MM.1S (cell line): Measurements from ENCODE around the gene MUC13.
A peak's percentile ranks its signal among the peaks of the same experiment; 100 is the strongest.

ENCODE experiments used
- DNase-seq: peaks from one replicate; pipeline ENCODE4 v3.0.0-alpha.2; 2015
- H2AFZ ChIP-seq: fragments of 300-600 bp; sonication (generic); 2 replicates; pipeline ENCODE4 v1.6.0; 2016; ENCODE audit warnings: antibody characterized with exemption, low read length
- H3F3A ChIP-seq: fragments of 300-600 bp; sonication (generic); 2 replicates; pipeline ENCODE4 v1.6.1; 2016; ENCODE audit warnings: mild to moderate bottlenecking, antibody characterized with exemption, low read length, moderate library complexity, mixed read lengths; ENCODE audit not compliant: insufficient read depth
- H3K27ac ChIP-seq: fragments of 300-600 bp; sonication (generic); 2 replicates; pipeline ENCODE4 v1.5.1; 2016; ENCODE audit warnings: mild to moderate bottlenecking, low read length
- H3K27me3 ChIP-seq: fragments of 300-600 bp; sonication (generic); replicated peaks from 2 replicates; pipeline ENCODE4 v1.6.0; 2016; ENCODE audit warnings: low read length; ENCODE audit not compliant: insufficient read depth
- H3K36me3 ChIP-seq: fragments of 300-600 bp; sonication (generic); replicated peaks from 2 replicates; pipeline ENCODE4 v1.6.1; 2016; ENCODE audit warnings: mild to moderate bottlenecking, low read length, mixed read lengths; ENCODE audit not compliant: insufficient read depth
- H3K4me1 ChIP-seq: fragments of 300-600 bp; sonication (generic); 2 replicates; pipeline ENCODE4 v1.6.1; 2016; ENCODE audit warnings: low read length, mixed read lengths
- H3K4me2 ChIP-seq: fragments of 300-600 bp; sonication (generic); 2 replicates; pipeline ENCODE4 v1.6.0; 2016; ENCODE audit warnings: low read depth, low read length
- H3K4me3 ChIP-seq: fragments of 300-600 bp; sonication (generic); 2 replicates; pipeline ENCODE4 v1.5.1; 2016; ENCODE audit warnings: low read length, mixed read lengths
- H3K79me2 ChIP-seq: fragments of 300-600 bp; sonication (generic); 2 replicates; pipeline ENCODE4 v1.6.1; 2016; ENCODE audit warnings: mixed run types, low read length, mixed read lengths
- H3K9ac ChIP-seq: fragments of 300-600 bp; sonication (generic); 2 replicates; pipeline ENCODE4 v1.6.1; 2016; ENCODE audit warnings: low read length, mixed read lengths
- H3K9me2 ChIP-seq: fragments of 300-600 bp; sonication (generic); replicated peaks from 2 replicates; pipeline ENCODE4 v1.6.1; 2016; ENCODE audit warnings: mild to moderate bottlenecking, low read length, mixed read lengths; ENCODE audit not compliant: insufficient read depth
- H3K9me3 ChIP-seq: fragments of 300-600 bp; sonication (generic); replicated peaks from 2 replicates; pipeline ENCODE4 v1.6.1; 2016; ENCODE audit warnings: mild to moderate bottlenecking, low read length, mixed read lengths; ENCODE audit not compliant: insufficient read depth
- H4K20me1 ChIP-seq: fragments of 300-600 bp; sonication (generic); 2 replicates; pipeline ENCODE4 v1.6.1; 2016; ENCODE audit warnings: mild to moderate bottlenecking, low read length, moderate library complexity, mixed read lengths; ENCODE audit not compliant: insufficient read depth
- CTCF ChIP-seq: fragments of 300-600 bp; sonication (generic); IDR thresholded peaks from 2 replicates; pipeline ENCODE4 v1.5.1; 2016; ENCODE audit warnings: antibody characterized with exemption, low read length, mixed read lengths
- EZH2 ChIP-seq: fragments of 300-600 bp; sonication (generic); optimal IDR thresholded peaks from 2 replicates; pipeline ENCODE3; 2017; ENCODE audit warnings: low read depth, mild to moderate bottlenecking, antibody characterized with exemption, low read length, mixed read lengths
- EZH2phosphoT487 ChIP-seq: fragments of 300-600 bp; sonication (generic); IDR thresholded peaks from 2 replicates; pipeline ENCODE4 v1.6.1; 2018; ENCODE audit warnings: antibody characterized with exemption, low read length

Gene MUC13

GRCh38 chr3:124973290-124973689 is 38.7 kb upstream of the MUC13 start:
- H3K4me3 ChIP-seq = no peak overlapping the region
- no peaks in the 10 kb centered on the region for H4K20me1 ChIP-seq
- H3K27ac ChIP-seq = no peak overlapping the region
- TF ChIP-seq CTCF (no peak), EZH2 (no peak), EZH2phosphoT487 (no peak)
- no peaks in the 10 kb centered on the region for H3K36me3 ChIP-seq
- DNase-seq = peak; percentile 76
- no peaks in the 10 kb centered on the region for H3K9me2 ChIP-seq
- H3K9ac ChIP-seq = no peak overlapping the region
- H3K79me2 ChIP-seq = no peaks in the 10 kb centered on the region
- no peaks in the 10 kb centered on the region for H3K27me3 ChIP-seq
- H2AFZ ChIP-seq = no peak overlapping the region
- peaks cover 8% of the 10 kb centered on the region for H3K4me1 ChIP-seq
- H3F3A ChIP-seq = no peaks in the 10 kb centered on the region
- peak overlapping the region; percentile 17; the same call in 1 of the 2 replicates for H3K4me2 ChIP-seq
- no peaks in the 10 kb centered on the region for H3K9me3 ChIP-seq

- no peaks in the 10 kb centered on the region for H3K9me2 ChIP-seq
- TF ChIP-seq EZH2 (no peak), CTCF (no peak), EZH2phosphoT487 (no peak)
- DNase-seq = no peak
- peaks cover 8% of the 10 kb centered on the region for H3K4me1 ChIP-seq
- no peaks in the 10 kb centered on the region for H3K9me3 ChIP-seq
- no peak overlapping the region for H3K4me3 ChIP-seq
- H4K20me1 ChIP-seq = no peaks in the 10 kb centered on the region
- no peaks in the 10 kb centered on the region for H3K27me3 ChIP-seq
- H3K79me2 ChIP-seq = no peaks in the 10 kb centered on the region
- H3F3A ChIP-seq = no peaks in the 10 kb centered on the region
- H2AFZ ChIP-seq = no peak overlapping the region
- no peak overlapping the region for H3K9ac ChIP-seq
- no peak overlapping the region for H3K27ac ChIP-seq
- no peak overlapping the region for H3K4me2 ChIP-seq
- H3K36me3 ChIP-seq = no peaks in the 10 kb centered on the region
Measured at GRCh38 chr3:124972457-124972856, 37.9 kb upstream of the MUC13 start.

GRCh38 chr3:124969963-124970722 is 35.6 kb upstream of the MUC13 start:
- Histone ChIP-seq H3K4me3 (no peak overlapping the region), H3K9me3 (no peaks in the 10 kb centered on the region), H3K27ac (no peak overlapping the region), H3F3A (no peaks in the 10 kb centered on the region), H3K4me2 (no peak overlapping the region), H4K20me1 (no peaks in the 10 kb centered on the region), H3K9me2 (no peaks in the 10 kb centered on the region), H3K9ac (no peak overlapping the region), H3K27me3 (no peaks in the 10 kb centered on the region), H2AFZ (no peak overlapping the region), H3K36me3 (no peaks in the 10 kb centered on the region), H3K79me2 (no peaks in the 10 kb centered on the region), H3K4me1 (peaks cover 8% of the 10 kb centered on the region)
- DNase-seq = no peak
- TF ChIP-seq CTCF (no peak), EZH2 (no peak), EZH2phosphoT487 (no peak)
